Stimulated activated CD4-positive, alpha-beta T cell treated with anti-CD3 and anti-CD28 coated beads, Interleukin-4, amount 100 ng/mL, for 4 hours (primary cell): ENCODE results near the gene ANO10.

Source experiments
- DNase-seq, 2 experiments: peaks; one replicate each; pipeline ENCODE4 v3.0.0-alpha.2; 2020

The ANO10 gene

DNA sequence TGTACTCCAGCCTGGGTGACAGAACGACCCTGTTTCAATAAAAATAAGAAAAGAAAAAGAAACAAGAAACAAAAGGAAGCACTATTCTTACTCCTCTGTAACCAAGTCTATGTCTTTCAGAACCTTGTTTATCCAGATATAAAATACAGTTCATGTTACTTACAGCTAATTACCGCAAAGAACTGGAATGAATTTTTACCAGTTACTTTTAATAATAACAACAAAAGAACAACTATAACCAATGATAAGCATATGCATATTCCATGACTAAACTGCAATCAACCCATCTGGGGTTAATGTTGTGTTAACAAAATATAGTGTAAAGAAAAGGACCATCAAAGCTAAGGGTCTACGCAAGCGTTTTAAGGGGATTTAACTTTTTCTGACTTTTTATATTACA is 212.3 kb downstream of the ANO10 start:
- no peak for DNase-seq

GRCh38 chr3:43406643-43407023 is 215.2 kb downstream of the ANO10 start:
- no peak for DNase-seq

GRCh38 chr3:43405888-43406642 is 215.7 kb downstream of the ANO10 start:
- no peak for DNase-seq

- DNase-seq, result no peak
These were observed 220.8 kb downstream of the ANO10 start for GRCh38 chr3:43400781-43401730.

DNA sequence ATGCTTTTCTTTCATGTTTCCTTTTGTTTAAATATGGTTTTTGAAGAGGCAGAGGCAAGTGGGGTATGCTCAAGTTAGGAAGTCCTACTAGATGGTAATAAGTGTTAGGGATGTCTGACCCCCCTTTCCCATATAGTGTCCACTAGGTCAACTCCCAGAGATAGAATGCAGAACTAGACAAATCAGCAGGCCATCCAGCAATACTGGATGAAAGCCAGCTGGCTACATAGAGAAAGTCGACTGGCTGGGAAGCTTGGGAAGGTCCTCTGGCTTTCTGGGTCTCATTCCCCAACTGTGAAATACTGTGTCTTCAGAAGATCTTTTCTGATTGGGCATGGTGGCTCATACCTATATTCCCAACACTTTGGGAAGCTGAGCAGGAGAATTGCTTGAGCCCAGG is 221.6 kb downstream of the ANO10 start:
- DNase-seq, result no peak

DNA sequence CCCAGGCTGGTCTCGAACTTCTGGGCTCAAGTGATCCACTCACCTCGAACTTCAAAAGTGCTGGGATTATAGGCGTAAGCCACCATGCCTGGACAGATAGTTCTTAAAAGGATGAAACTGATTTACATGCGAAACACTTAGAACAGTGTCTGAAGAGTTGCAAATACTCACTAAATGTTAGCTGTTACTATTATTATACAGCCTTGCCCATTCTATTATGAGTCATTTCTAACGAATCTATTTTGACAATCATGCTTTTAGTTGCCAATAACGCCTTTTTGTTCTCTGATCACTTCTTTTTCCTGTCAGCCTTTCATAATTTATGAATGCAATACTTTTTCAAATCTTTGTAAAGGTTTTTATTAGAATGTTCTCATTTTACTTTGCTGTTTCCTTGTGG is 222.8 kb downstream of the ANO10 start:
- DNase-seq, result no peak

GRCh38 chr3:43394041-43394554 is 227.7 kb downstream of the ANO10 start:
- no peak for DNase-seq

- no peak for DNase-seq
These were observed 230.2 kb downstream of the ANO10 start for GRCh38 chr3:43391621-43392020.

DNA sequence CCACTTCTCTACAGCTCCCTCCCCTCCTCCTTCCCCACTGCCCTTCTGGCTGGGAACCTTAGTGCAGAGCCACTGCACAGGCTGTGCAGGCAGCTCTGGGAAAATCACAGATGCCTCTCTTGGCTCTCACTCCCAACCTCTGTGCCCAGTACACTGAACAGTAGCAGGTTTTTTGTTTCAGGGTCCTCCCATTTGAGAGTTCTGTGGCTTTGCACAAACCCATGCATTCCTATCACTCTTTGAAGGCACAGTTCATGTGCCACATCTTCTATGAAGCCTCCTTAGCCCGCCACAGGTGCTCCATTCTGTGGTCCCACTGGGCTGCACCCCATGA is 231.6 kb downstream of the ANO10 start:
- no peak for DNase-seq

GRCh38 chr3:43389388-43390254 is 232.2 kb downstream of the ANO10 start:
- DNase-seq, result peak; percentile 21 to 72

GRCh38 chr3:43388915-43389314 is 232.9 kb downstream of the ANO10 start:
- DNase-seq, result no peak

DNA sequence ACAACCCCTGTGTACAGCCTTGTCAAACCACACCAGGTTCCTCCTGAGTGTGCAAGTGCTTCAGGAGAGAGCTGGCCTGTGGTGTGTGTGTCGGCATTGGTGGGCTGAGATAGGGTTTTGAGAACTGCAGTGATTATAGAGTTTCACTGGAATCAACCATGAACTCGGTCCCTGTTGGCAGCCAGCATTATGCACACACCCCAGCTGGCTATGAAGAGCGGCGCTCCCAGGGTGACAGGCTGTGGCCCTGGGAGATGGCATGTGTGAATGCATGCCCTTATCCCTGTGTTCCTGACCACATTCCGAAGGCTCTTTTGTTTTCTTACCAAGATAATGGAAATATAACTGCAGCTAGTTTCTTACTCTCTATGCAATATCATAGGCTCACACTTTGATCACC is 233.6 kb downstream of the ANO10 start:
- DNase-seq, result no peak

GRCh38 chr3:43379343-43379742 is 242.5 kb downstream of the ANO10 start:
- DNase-seq, result no peak

GRCh38 chr3:43378066-43378935 is 243.5 kb downstream of the ANO10 start:
- DNase-seq, result peak; percentile 53 to 64

GRCh38 chr3:43373560-43373928 is 248.3 kb downstream of the ANO10 start:
- DNase-seq, result no peak

DNA sequence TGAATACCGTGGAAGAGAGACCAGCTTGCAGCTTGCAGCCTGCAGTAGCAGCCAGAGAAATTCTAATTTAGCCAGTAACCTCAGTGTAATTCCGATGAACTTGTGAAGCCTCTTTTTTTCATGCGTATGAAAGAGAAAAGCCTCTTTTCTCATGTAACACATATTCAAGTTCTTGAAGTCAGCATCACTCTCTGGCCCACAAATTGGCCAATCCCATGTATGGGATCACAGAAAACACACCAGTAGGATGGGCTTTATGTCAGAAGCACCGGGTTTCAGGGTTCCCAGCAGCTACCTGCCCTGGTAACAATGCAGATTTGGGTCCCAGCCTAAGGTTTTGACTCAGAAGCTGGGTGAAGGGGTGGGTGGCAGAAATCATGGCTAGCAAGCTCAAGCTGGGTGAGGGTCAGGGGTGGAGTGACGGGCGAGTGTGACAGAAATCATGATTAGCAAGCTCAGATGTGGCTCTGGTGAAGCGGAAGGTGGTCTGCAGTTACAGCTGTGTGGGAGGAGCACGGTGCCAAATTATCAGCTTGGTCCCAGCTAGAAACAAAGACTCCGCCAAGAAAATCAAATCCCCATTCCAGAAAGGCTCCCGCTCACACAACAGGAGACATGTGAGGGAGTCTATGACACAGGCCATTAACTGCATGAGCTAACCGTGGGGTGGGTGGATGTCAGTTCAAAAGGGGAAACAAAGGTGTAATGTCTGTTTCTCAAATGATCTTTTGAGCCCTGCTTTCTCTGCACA is 248.8 kb downstream of the ANO10 start:
- no peak for DNase-seq

- DNase-seq, result no peak
These were observed 249.6 kb downstream of the ANO10 start for GRCh38 chr3:43372007-43372740.

DNA sequence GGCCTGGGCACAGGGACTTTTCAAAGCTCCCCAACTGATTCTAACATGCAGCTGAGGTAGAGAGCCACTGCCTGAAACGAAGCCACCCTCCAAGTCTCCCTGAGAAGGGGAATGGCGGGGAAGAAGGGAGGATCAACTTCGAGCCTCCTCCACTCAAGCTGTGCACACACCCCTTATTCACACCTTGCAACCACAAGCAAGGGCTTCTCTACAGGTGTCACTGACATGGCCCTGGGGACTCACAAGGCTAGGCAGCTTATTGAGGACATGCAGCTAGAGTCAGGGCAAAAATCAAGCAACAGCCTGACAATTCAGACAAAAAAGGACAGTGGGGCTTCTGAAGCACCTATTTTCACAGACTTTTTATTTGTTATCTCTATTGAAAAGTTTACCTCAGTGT is 250.3 kb downstream of the ANO10 start:
- no peak for DNase-seq

DNA sequence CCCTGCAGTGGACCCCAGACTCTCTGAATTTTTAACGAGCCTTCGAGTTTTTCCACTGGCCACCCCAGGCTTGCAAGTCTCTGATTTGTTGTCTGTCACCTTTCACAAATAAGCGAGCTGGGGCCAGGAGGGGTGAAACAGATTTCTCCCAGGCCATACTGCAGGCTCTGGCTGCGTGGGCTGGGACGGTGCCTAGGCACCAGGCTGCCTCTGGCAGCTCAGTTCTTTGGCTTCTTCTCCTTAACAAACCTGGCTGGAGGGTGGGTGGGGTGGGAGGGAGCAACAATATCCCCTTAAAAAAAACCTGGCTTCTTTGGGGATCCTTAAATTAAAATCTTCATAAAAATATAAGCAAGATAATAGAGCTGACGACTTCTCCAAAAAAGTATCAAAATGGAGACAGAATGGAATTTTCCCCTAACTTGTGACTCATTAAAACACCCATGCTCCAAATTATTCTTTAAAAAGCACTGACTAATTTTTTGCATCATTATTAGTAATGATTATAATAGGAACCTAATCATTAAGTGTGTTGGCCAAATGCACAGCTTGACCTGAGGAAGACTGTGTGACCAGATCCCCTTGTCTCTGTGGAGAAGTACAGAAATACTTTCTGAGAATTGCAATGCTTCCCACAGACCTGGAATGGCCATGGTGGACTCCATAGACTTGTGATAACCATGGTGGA is 251.4 kb downstream of the ANO10 start:
- DNase-seq, result no peak
